G401 (cell line): Measurements from ENCODE around the gene LHFPL6. TPM values are rescaled to one million over a fixed set of nuclear protein-coding genes. Genes with fewer than 3 reads are reported as not detected.
A peak's percentile ranks its signal among the peaks of the same experiment; 100 is the strongest.

Source experiments
- DNase-seq: peaks from one replicate; pipeline ENCODE4 v3.0.0-alpha.2; 2015; ENCODE audit warnings: low spot score
- in situ Hi-C: cut with HindIII; loops from 2 replicates; pipeline ENCODE4 v1.10.0; 2016; ENCODE audit warnings: low sequenced_read_pairs, mixed read lengths
- total RNA-seq: library from RNA; depleted of rRNA; stranded (reverse); fragments of >200 nt; shearing (Covaris generic); gene quantifications from 2 replicates; pipeline ENCODE4 v1.2.3, GENCODE V29; 2014; rRNA removed

The LHFPL6 gene
- total RNA-seq = not detected in 2 replicates

DNA sequence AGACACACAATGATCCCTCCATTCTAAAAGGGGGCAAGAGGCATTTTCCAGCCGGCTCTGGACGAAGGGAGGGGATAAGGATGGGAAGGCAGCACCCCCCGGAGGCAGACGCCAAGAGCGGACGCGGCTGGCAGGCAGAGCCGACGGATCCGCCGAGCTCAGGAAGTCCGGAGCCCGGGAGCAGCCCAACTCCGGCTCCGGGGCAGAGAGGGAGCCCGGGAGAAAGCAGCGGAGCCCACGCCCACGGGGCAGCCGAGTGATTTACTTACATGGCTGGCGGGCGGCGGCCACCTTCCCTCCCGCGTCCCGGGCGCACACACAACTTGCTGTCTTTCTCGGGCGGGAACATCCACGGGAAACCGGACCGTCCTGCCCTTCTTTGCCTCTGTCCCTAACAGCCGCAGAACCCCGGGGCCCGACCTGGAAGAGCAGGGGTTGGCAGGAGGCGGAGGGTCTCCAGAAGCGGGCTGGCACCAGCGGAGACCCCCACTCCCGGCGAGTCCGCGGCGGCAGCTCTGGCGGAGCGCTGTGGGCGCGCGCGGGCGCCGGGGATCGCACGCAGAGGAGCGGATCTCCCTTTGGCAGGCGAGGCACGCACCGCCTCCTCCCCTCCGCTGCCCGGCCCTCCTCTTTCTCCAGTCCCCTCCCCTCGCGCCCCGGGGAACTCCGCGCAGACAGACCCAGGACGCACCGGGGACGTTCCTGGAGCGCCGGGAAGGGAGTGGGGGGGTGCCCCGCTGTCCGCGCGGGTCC lies at the start of gene LHFPL6:
Gene LHFPL6, minus strand, starts transcription at position 580 of the 753 bp plus-strand sequence.
- in situ Hi-C loops = no loop called here
- peak; percentile 84 for DNase-seq

DNA sequence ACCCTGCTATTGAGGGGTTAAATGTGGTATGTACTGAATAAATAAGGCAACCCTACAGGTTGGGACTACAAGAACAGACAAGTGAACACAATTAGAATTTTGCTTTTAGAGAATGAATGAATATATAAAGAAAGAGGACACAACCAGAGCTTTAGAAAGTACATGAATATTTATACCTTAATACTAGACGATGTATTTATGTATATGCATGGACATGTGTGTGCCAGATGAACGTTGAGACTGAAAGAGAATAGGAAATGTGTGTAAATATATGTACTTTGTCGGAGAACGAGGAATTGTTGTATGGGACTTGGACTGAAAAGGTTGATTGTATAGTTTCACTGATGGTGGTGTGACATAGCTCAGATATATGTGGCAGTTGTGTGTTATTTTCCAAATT lies 43.1 kb upstream of the LHFPL6 start:
- no peak for DNase-seq
- in situ Hi-C loops = no loop called here

DNA sequence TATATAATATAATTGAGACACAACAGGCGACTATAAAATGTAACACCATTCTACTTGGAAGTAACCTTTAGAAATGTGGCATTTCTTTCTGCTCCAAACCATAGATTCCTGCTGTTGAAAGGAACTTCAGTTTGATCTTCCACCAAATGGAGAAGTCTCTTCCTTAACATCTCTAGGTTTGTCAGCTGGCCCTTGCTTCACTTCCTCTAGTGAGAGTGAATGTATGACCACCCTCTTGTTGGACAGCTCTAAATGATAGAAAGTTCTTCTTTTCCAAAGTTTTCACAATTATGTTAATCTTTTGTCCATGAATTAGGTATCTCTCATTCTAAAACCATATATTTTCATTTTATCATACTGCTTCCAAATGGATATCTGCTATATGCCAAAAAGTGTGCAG lies 38.7 kb upstream of the LHFPL6 start:
- in situ Hi-C loops = no loop called here
- no peak for DNase-seq

DNA sequence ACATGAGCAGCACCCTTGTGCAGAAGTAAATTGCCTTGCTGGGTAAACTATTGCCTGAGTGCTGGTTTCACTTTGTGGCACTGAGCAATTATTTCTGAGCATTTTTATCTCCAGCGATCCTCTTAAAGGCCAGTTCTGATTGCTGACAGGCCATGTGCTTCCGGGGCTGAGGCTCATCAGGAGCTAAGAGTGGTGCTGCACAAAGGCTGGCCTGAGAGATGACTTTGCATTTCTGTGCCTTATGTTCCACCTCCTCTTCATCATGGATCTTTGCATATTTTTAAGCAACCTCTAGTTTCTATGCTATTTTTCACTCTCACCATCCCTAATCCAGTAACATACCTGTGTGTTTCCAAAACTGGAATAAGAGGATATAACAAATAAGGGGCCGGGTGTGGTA lies 34.9 kb upstream of the LHFPL6 start:
- in situ Hi-C loops = no loop called here
- DNase-seq = no peak

DNA sequence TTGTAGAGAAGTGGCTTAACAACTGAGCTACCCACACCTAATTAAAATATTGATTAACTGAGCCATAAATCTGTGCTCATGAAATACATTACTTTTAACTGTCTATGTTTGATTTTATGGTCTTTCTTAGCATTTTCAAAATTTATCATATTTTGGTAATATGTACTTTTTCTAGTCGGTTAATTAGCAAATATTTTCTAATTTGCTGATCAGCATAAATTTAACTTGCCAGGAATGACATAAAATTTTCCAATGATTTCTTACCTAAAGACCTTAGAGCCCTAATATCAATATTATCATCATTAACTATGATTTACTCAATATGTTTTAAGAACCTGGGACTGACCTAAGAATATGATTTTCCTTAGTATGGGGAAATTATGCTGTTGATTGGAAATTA lies 32.6 kb upstream of the LHFPL6 start:
- in situ Hi-C loops = no loop called here
- DNase-seq = no peak

DNA sequence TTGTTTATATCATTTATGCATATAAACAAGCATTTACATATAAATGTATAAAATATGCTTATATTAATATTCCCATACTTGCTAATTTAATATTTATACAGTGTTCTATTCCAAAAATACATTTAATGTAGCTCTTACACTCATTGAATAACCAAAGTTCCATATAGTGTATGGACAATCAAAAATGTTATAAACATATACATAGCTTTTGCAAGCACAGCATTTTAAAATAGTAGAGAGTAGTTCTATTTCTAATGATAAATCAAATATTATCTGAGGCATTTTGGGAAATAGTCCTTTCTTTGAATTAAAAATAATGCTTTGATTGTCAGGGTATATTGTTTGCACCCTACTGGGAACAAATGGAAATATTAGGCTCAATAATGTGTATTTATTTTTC lies 30.0 kb upstream of the LHFPL6 start:
- in situ Hi-C loops = no loop called here
- DNase-seq = no peak

DNA sequence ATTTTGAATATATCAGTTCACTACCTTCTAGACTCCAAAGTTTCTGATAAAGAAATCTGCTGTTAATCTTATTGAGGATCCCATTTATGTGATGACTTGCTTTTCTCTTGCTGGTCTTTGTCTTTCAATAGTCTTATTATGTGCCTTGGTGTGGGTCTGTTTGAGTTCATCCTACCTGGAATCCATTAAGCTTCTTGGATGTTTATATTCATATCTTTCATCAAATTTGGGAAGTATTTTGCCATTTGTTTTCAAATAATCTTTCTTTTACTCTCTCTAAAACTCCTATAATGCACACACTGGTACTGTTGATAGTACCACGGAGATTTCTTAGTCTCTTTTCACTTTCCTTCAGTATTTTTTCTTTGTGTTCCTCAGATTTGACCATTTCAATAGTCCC lies 28.3 kb upstream of the LHFPL6 start:
- in situ Hi-C loops = no loop called here
- no peak for DNase-seq

DNA sequence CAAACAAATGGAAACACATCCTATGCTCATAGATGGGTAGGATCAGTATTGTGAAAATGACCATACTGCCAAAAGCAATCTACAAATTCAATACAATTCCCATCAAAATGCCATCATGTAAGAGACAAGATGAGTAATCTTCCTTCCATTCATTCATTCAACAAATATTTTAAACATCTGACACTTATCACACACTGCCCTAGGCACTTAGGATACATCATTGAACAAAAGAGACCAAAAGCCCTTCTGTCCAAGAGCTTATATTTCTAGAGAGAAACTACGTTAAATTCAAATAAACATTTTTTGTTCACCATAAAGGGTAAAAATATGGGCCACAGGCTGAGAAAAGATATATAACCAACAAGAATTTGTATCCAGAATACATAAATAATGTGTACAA lies 20.5 kb upstream of the LHFPL6 start:
- in situ Hi-C loops = no loop called here
- DNase-seq = no peak

DNA sequence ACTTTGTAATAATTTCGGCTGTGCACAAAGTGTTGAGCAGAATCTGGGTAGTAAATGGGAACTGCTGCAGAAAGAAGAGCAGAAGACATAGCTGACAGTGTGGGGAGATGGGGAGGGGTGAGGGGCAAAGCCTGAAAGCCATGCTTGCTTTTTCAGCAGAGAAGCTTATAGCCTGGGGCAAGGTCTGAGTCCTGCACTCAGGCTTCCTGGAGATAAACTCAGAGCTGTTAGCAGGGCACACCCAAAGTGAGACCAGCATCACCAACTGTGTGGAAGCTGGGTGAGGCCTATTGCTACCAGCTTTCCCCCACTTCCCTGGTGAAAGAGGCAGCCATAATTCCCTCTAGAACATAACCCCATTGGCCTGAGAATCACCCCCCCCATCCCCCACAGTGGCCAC lies 15.6 kb upstream of the LHFPL6 start:
- in situ Hi-C loops = no loop called here
- no peak for DNase-seq

DNA sequence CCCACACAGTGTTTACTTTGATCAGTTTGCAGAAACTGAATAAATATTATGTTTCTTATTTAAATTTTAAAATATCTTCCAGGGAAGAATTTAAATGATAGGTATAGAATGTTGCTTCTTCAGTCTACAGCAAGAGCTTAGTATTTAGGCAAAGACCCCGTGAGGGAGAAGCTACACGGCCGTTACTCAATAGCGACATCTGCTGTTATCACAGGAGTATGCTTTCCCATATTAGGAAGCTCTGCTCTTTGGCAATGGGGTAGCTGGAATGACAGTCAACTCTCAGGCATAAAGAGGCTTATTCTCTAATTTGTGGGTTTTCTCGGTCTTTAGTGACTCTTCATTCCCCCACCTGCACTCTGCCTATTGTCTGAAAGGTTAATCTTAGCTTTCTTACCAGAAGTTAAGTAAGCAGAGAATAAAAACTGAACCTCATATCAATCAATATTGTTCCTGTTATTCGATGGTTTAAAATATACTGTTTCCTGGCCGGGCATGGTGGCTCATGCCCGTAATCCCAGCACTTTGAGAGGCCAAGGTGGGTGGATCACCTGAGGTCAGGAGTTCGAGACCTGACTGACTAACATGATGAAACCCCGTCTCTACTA lies 13.2 kb upstream of the LHFPL6 start:
- peak; percentile 88 for DNase-seq
- in situ Hi-C loops = no loop called here

DNA sequence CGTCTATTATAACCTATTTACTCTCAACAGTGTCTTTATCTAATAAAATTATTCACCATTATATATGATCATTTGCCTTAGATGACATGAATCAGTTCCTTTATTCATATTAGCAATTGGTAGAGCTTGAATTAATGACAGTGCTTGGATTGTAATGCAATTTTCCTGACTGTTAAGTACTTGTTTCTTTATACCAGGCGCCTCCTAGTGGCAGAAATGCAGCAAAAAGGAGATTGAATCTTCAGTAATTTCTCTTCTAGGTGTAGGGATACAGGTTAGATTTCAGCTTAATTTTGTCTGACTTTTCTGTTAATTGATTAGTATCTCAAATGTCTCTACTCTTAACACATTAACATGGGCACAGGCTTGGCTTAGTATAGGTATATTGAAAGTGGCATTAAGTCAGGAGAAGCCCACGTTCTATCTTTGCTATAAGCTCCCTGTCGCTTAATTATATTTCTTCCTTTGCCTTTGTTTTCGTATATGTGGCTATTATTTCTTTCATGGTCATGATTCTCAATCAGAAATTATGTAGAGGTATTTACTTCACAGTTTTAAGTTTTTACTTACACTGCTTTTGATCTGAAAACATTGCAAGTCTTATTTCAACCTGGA lies 9.1 kb upstream of the LHFPL6 start:
- peak; percentile 92 for DNase-seq

DNA sequence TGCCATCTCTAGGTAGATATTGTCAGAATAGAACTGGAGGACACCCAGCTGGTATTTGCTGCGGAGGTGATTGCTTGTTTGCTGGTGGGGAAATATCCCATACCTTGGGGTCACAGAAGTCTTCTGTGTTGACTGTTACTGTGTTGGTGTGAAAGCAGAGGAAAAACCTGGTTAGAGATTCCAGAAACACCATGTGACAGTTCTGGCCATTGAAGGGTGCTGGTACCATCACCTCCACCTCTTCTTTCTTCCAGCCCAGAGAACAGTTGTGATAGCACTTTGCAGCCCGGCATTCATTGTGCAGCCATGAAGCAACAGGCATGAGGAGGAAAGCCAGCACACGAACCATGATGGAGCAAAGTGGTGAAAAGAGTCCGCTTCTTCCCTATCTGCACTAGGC lies 4.9 kb upstream of the LHFPL6 start:
- no peak for DNase-seq
- in situ Hi-C loops = no loop called here

More for the DNA sequence above, 9.1 kb upstream of the LHFPL6 start:
- in situ Hi-C loops = no loop called here

DNA sequence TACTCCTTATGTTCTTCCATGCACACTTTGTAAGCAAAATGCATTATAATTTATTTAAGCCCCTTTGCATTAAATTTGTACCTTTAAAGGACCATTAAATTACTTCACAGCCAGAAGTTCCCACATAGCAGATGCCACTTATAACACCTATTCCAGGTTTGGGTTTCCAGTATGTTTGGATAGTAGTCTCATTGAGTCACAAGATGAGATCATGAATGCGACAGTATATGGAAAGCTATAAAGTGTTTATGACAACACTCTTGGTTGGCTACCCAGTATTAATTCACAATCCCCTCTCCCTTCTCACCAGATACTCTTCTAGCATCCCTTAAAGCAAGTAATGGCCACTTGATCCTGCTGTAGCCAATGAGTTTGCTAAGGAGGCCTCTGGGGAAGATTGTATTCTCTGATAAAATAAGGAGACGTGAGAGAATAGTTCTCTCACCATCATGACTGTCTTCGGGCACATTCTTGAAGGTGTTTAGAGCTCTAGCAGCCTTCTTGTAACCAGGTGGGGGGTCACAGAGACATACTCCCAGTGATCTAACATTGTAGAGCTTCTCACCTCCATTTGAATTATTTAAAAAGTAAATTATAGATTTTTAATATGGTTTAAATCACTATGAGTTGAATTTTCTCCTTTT lies 2.8 kb upstream of the LHFPL6 start:
- no peak for DNase-seq
- in situ Hi-C loops = no loop called here

DNA sequence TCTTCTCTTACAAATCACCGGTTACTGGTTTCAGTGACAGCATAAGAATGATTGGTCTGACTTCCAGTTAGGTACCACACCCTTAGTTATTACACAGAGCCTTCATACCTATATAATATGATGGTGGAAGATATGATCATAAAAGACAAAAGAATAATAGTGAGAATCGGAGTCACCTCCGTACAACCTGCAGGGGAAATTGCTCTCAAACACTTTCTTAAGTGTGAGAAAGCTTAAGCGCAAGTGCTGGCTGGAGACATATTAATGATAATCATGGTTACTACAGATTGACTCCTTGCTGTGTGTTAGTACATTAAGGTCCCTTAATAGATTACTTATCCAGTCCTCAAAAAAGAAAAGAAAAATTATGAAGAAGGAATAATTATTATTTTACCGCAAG lies 1.8 kb upstream of the LHFPL6 start:
- in situ Hi-C loops = no loop called here
- no peak for DNase-seq

DNA sequence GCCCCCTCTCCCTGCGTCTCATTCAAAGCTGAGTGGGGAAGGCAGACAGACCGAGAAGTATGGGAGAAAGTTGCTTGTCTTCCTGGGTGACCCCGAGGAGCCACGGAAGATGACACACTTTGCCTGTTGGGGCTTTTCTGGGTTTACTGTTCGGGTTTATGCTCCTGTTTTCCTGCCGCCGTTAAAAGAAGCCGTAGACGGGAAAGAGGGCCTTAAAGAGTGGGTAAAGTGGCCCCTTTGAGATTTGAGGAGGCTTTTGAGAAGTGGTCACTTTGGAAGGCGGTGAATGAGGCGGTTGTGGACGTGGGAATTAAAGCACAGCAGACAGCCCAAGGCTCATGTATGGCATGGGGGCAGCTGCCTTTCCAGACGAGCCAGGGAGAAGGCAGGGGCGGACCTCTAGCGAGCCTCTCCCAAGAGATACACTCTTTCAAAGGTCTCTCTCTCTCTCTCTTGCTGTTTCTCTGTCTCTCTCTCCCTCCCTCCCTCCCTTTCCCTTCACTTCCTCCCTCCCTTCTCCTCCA lies 493 bp upstream of the LHFPL6 start:
- in situ Hi-C loops = no loop called here
- DNase-seq = peak; percentile 58

DNA sequence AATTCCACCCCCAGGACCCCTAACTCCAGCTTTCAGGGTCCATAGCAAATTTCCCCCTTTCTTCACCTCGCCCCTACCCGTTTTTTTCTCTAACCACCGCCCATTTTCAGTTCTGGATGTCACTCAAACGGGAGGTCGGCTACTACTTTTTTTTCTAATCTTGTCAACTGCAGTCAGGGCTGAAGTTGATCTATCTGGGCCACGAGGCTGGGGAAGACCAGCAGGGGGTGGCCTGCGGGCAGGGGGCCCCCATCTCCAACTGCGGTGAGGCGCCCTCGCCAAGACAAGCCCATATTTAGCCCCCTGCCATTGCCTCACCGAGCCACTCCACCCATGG lies 748 bp downstream of the LHFPL6 start:
- in situ Hi-C loops = no loop called here

DNA sequence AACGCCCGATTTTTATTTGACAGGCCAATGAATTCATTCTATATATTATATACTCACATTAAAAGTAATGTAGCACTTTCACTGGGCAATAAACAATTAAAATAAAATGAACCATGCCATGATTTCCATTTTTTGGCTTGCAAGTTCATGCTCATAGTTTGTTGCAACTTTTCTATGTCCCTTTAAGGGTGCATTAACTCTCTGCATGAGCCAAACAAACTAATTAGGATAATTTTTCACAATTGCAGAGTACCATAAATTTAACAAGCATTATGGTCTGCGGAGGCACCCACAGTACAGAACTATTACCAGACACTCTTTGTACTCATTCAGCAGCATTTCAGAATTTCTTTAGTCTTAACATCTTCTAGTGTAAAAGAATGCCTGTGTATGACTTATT lies 1.4 kb downstream of the LHFPL6 start:
- DNase-seq = peak; percentile 49
- in situ Hi-C loops = no loop called here

More for the DNA sequence above, 748 bp downstream of the LHFPL6 start:
- no peak for DNase-seq

DNA sequence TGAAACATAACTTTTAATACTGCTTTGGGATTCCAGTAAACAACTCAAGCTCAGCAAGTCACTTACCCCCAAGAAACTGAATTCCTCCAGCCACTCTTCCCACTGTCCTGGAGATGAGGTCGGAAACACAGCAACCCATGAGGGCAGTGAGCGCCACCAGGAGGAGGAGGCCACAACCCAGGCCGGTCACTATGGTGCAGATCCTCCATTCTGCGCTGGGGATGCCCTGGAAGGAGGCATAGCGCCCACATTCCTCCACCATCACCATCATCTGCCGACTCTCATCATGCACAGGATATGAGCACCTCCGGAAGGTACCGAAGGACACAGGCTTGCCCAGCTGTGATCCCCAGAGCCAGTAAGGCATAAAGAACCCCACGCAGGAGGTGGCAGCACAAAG lies 2.2 kb downstream of the LHFPL6 start:
- in situ Hi-C loops = no loop called here
- DNase-seq = peak; percentile 89

DNA sequence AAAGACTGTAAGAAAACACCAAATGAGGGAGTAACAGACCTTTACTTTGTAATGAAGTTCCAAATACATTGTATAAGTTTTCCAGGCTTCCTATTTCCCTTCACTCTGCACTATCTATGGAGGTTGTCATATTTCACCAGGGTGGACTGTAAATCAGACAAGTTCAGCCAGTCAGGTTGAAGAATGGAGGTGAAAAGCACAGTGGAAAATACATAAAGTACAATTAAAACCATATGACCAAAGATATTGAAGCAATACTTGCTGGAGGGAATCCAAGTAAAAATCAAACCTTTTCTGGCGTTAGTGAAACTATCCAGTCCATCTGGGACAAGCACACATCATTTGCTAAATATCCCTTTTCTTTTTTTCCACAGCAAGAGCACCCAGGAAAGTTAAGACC lies 3.2 kb downstream of the LHFPL6 start:
- DNase-seq = peak; percentile 41
- in situ Hi-C loops = no loop called here

DNA sequence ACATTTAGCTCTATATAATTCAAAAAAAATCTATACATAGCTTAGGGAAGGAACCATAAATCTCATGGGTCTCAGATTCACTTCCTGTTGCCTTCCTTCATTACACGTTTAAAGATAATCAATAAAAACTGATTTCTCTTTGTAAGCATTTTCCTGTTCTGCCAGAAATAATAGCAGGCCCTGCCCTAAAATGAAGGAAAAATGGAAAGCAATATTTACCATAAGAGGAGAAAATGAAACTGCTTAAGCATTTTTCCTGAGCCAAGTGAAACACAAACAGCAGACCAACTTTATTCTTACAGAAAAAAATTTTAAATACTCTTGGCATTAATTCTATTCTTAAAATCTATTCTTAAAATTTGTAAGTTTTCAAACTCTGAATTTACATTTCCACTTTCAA lies 4.0 kb downstream of the LHFPL6 start:
- in situ Hi-C loops = no loop called here
- DNase-seq = no peak
